K562 (cell line): Measurements from ENCODE around the gene C2orf81. TPM values are rescaled to one million over a fixed set of nuclear protein-coding genes. Genes with fewer than 3 reads are reported as not detected.

Experiments used
- ATAC-seq: fragments of 200-7000 bp; cut with Tn5 transposase; 3 replicates; pipeline ENCODE4 v1.9.1; 2020; ENCODE audit warnings: moderate library complexity
- BruUV-seq: library from RNA; stranded (reverse); fragments of 400-500 nt; replicated peaks from 2 replicates; lab custom pipeline; 2021; lab: Mats Ljungman, UMichigan
- CTCF ChIA-PET: fragments of 300-600 bp; formaldehyde crosslinking; extraction: SDS; loops from one replicate; lab custom pipeline; 2021; ENCODE audit warnings: low intra/inter-chr PET ratio; lab: Yijun Ruan, JAX
- POLR2A ChIA-PET: fragments of 300-600, 350-650 bp; sonication (Branson Sonifier 250); formaldehyde crosslinking; extraction: SDS; loops from one replicate; lab custom pipeline; 2021; ENCODE audit warnings: antibody characterized with exemption, inconsistent platforms; lab: Yijun Ruan, JAX
- DNase-seq, 4 experiments: peaks; one replicate each; pipeline versions ENCODE4 v3.0.0 to v3.0.0-alpha.2; 2011 to 2018; ENCODE audit warnings: low spot score in 3 of 4, mixed read lengths in 3 of 4; ENCODE audit errors: extremely low read depth in 1 of 4
- FAIRE-seq: peaks from 2 replicates; lab custom pipeline; 2011; peaks lifted over from hg19 to GRCh38; lab: Jason Lieb, UNC
- H2AFZ ChIP-seq: 2 replicates; pipeline ENCODE4 v1.6.0; 2011; ENCODE audit warnings: low read depth, low read length, control low read depth, inconsistent platforms
- H3K27ac ChIP-seq: fragments of 200-600 bp; 3 replicates; pipeline ENCODE4 v1.8.0; 2011; ENCODE audit warnings: low read depth, mild to moderate bottlenecking, control low read depth, inconsistent platforms, low read length, moderate library complexity, mixed read lengths; ENCODE audit errors: extremely low read depth
- H3K27me3 ChIP-seq, 2 experiments: fragments of 300-600 bp in 1 of 2; 2 replicates in 1 of 2; 3 replicates in 1 of 2; pipeline versions ENCODE4 v1.6.0 to v1.8.0; 2011; ENCODE audit warnings: inconsistent platforms in 2 of 2, low read length in 2 of 2, mild to moderate bottlenecking in 1 of 2, mixed read lengths in 1 of 2, moderate library complexity in 1 of 2; ENCODE audit not compliant: control insufficient read depth in 2 of 2, insufficient read depth in 2 of 2
- H3K36me3 ChIP-seq: fragments of 300-600 bp; 3 replicates; pipeline ENCODE4 v1.8.0; 2011; ENCODE audit warnings: mild to moderate bottlenecking, low read length, inconsistent platforms; ENCODE audit not compliant: control insufficient read depth, insufficient read depth
- H3K4me1 ChIP-seq, 2 experiments: fragments of 200-600 bp in 1 of 2; replicated peaks in 1 of 2; 2 replicates in 1 of 2; 3 replicates in 1 of 2; pipeline versions ENCODE4 v1.5.1 to v1.8.0; 2011; ENCODE audit warnings: inconsistent platforms in 2 of 2, low read length in 2 of 2, mild to moderate bottlenecking in 1 of 2, mixed read lengths in 1 of 2, moderate library complexity in 1 of 2; ENCODE audit not compliant: control insufficient read depth in 2 of 2, insufficient read depth in 2 of 2
- H3K4me2 ChIP-seq: 2 replicates; pipeline ENCODE4 v1.6.1; 2011; ENCODE audit warnings: low read length, control low read depth, inconsistent platforms, mixed read lengths; ENCODE audit not compliant: insufficient read depth
- H3K4me3 ChIP-seq: fragments of 200-600 bp; sonication (generic), shearing (Covaris generic); 2 replicates; pipeline ENCODE4 v1.5.1; 2016; ENCODE audit warnings: control low read depth, inconsistent platforms
- H3K79me2 ChIP-seq: fragments of 200-600 bp; 3 replicates; pipeline ENCODE4 v1.8.0; 2011; ENCODE audit warnings: low read length, inconsistent platforms; ENCODE audit not compliant: control insufficient read depth, insufficient read depth
- H3K9ac ChIP-seq, 2 experiments: 2 replicates each; pipeline versions ENCODE4 v1.6.0 to v1.6.1; 2011; ENCODE audit warnings: low read depth in 2 of 2, low read length in 2 of 2, control low read depth in 1 of 2, inconsistent platforms in 1 of 2, mild to moderate bottlenecking in 1 of 2, mixed read lengths in 1 of 2; ENCODE audit not compliant: insufficient read depth in 1 of 2
- H3K9me1 ChIP-seq: one replicate; pipeline ENCODE4 v1.6.0; 2011; ENCODE audit warnings: inconsistent platforms, mild to moderate bottlenecking, low read length, moderate library complexity; ENCODE audit not compliant: control insufficient read depth, insufficient read depth
- H3K9me3 ChIP-seq: replicated peaks from 2 replicates; pipeline ENCODE4 v1.5.1; 2011; ENCODE audit warnings: low read depth, low read length, inconsistent platforms; ENCODE audit not compliant: control insufficient read depth, insufficient read depth
- H4K20me1 ChIP-seq: replicated peaks from 2 replicates; pipeline ENCODE4 v1.6.1; 2011; ENCODE audit warnings: low read length, inconsistent platforms, mixed read lengths; ENCODE audit not compliant: control insufficient read depth, insufficient read depth
- ARID1B ChIP-seq: fragments of 450-650 bp; IDR thresholded peaks from 2 replicates; pipeline ENCODE4 v1.6.1; 2016; ENCODE audit warnings: antibody characterized with exemption, mild to moderate bottlenecking, inconsistent platforms
- CEBPB ChIP-seq: fragments of 450-650 bp; IDR thresholded peaks from 2 replicates; pipeline ENCODE4 v1.6.1; 2016; ENCODE audit warnings: missing genetic modification characterization, missing compliant biosample characterization
- MED1 ChIP-seq: sonication (generic); formaldehyde crosslinking; IDR thresholded peaks from 2 replicates; pipeline ENCODE4 v1.8.1; 2023; ENCODE audit warnings: missing genetic modification reagents, borderline replicate concordance
- OTX1 ChIP-seq: fragments of 450-650 bp; formaldehyde crosslinking; IDR thresholded peaks from 2 replicates; pipeline ENCODE4 v1.4.0; 2022; ENCODE audit warnings: mild to moderate bottlenecking
- PML ChIP-seq: IDR thresholded peaks from 2 replicates; pipeline ENCODE4 v1.6.1; 2012; ENCODE audit warnings: low read length, inconsistent platforms
- ZNF140 ChIP-seq: fragments of 250-450 bp; sonication (Bioruptor Pico); IDR thresholded peaks from 2 replicates; pipeline ENCODE4 v1.8.0; 2021; ENCODE audit warnings: moderate library complexity, mild to moderate bottlenecking, inconsistent platforms
- ZNF282 ChIP-seq: sonication (generic); formaldehyde crosslinking; IDR thresholded peaks from 2 replicates; pipeline ENCODE4 v1.8.1; 2023; ENCODE audit warnings: missing genetic modification reagents
- ZNF324 ChIP-seq: fragments of 250-450 bp; sonication (Bioruptor Pico); IDR thresholded peaks from 2 replicates; pipeline ENCODE4 v1.4.0; 2020; ENCODE audit warnings: mild to moderate bottlenecking
- ZNF830 ChIP-seq: fragments of 250-450 bp; sonication (Bioruptor Pico); IDR thresholded peaks from 2 replicates; pipeline ENCODE4 v1.5.0; 2021; ENCODE audit warnings: mild to moderate bottlenecking
- WGBS: fragments of 100-300 bp; shearing (Covaris generic); methylation state at CpG from one replicate; pipeline ENCODE4 v1.1.6; 2016; ENCODE audit warnings: low coverage, mixed read lengths; ENCODE audit not compliant: insufficient coverage; ENCODE audit errors: missing lambda C conversion rate; 5-methylcytosine and 5-hydroxymethylcytosine counted together
- in situ Hi-C: fragments of 300-500 bp; cut with MboI; formaldehyde crosslinking; loops from 4 replicates; pipeline ENCODE4 v1.15.0; 2018; ENCODE audit warnings: inconsistent platforms, mixed read lengths
- intact Hi-C: fragments of 100-400 bp; cut with micrococcal nuclease; formaldehyde crosslinking; loops from 2 replicates; pipeline ENCODE4 v1.14.2; 2022
- polyA plus RNA-seq, 8 experiments: library from polyadenylated mRNA; depleted of rRNA in 4 of 8; stranded (reverse) in 5 of 8; unstranded in 3 of 8; fragments of >200 nt; fragmentation: Nextera tagmentation in 2 of 8; fragmentation: Illumina TruSeq in 1 of 8; extraction: Ambion mirVana in 2 of 8; extraction: Trizol in 1 of 8; gene quantifications; 2 replicates each; pipeline versions ENCODE4 v1.2.1 to v1.2.3, GENCODE V29; 2011 to 2014; ENCODE audit warnings: inconsistent platforms in 1 of 8, missing spikeins in 1 of 8
- total RNA-seq, 7 experiments: library from RNA; depleted of rRNA in 6 of 7; stranded (reverse); fragments of >200 nt in 6 of 7; fragmentation: Illumina TruSeq in 2 of 7; extraction: Trizol in 2 of 7; gene quantifications; 2 replicates each; pipeline versions ENCODE4 v1.2.1 to v1.2.3, GENCODE V29; 2011 to 2021; ENCODE audit warnings: low replicate concordance in 1 of 7
- TF ChIP-seq, protein P1 (sequence below): fragments of 450-650 bp; IDR thresholded peaks from 2 replicates; pipeline ENCODE4 v1.7.1; 2018; ENCODE audit warnings: mild to moderate bottlenecking, low read depth; ENCODE audit not compliant: partially characterized antibody

The C2orf81 gene
- total and polyA plus RNA-seq, 9 of the 15 experiments (the other 6 are each of a cell fraction or from before 2014, with no cell fraction given), result 0.06 TPM; not detected in 8

DNA sequence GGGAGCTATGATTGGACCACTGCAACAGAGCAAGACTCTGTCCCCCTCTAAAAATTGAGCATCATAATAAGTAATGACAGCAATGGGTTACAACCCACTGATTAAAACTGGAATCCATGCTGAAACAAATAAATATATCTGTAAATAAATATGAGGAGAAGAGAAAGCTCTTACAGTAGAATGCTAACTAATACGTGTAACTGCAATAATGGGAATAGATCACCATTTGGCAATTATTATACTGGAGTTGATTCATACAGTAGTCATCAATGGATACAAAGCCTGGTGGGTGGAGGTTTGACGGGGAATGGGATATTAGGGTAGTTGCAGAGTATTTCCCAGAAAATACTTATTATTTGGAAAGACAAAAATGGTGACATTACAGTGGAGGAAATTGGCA lies 27.4 kb upstream of the C2orf81 start:
- H2AFZ ChIP-seq, result no peak overlapping the region
- no peak for ATAC-seq
- H3K27me3 ChIP-seq, result no peaks in the 10 kb centered on the region
- H3K9me3 ChIP-seq, result no peaks in the 10 kb centered on the region
- H3K27ac ChIP-seq, result no peak overlapping the region
- no peaks in the 10 kb centered on the region for H3K9me1 ChIP-seq
- ChIA-PET POLR2A (interaction anchor here (0.7 to 2.6 kb wide), 3 partner anchors 9 to 72 kb away, joined by 3 to 9 read pairs (median 3); partner anchors contain the start of gene WBP1), CTCF (no interaction called here)
- no peaks in the 10 kb centered on the region for H3K36me3 ChIP-seq
- whole genome bisulfite sequencing, result 61% methylated on average over 2 of the region's 2 CpGs
- no peak for FAIRE-seq
- BruUV-seq, result no TSS peak
- no peak overlapping the region for H3K9ac ChIP-seq
- intact Hi-C loops (no loop called here), in situ Hi-C loops (no loop called here)
- no peaks in the 10 kb centered on the region for H4K20me1 ChIP-seq
- no peak overlapping the region for H3K4me2 ChIP-seq
- peaks cover 8% of the 10 kb centered on the region in 2 experiments; a peak in 3 of 5 replicates for H3K4me1 ChIP-seq
- no peaks in the 10 kb centered on the region for H3K79me2 ChIP-seq
- DNase-seq, result no peak
- no peak overlapping the region for H3K4me3 ChIP-seq
- TF ChIP-seq CEBPB (tag) (0 out of 2 replicates have a peak, but pooled peaks have one; percentile 0), ARID1B (no peak)

DNA sequence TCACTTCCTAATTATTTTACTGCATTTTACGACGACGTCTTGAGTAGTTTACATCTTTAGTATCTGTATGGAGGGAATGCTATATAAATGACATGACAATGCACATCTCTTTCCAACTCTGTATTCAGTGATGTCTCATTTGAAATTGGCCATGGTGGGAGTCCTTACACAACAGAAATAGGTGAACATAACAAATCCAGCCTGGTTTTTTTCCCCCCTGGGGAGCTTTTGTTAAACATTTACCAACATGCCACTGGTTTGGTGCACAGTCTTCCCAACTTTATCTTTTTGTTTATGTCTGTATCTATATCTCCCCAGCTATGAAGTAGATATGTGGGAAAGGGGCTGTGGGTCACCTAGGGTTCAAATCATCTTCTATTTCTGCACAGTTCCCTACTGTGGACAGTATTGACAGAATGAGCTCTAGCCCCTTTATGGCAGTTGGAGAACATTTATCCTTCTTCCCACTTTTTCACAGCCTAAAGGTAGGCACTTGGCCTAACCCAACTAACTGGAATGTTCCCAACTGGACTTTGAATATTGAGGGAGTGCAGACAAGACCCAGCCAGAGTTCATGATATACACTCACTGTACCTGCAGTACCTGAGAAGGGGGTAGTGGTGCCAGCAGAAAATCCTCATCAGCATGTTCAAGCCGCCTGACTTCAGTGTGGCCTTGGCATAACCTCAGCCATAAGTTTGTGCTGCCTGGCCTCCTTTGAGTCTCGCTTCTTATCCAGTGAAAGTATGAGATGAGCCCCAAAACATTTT lies 26.0 kb upstream of the C2orf81 start:
- FAIRE-seq (no peak), ATAC-seq (no peak), DNase-seq (no peak)
- Histone ChIP-seq H2AFZ (no peak overlapping the region), H3K27ac (no peak overlapping the region), H3K9me3 (no peaks in the 10 kb centered on the region), H3K4me1 (peaks cover 8 to 10% of the 10 kb centered on the region in 2 experiments; a peak in 3 of 5 replicates), H3K4me2 (no peak overlapping the region), H3K79me2 (no peaks in the 10 kb centered on the region), H3K9ac (no peak overlapping the region), H4K20me1 (no peaks in the 10 kb centered on the region), H3K27me3 (no peaks in the 10 kb centered on the region), H3K4me3 (no peak overlapping the region), H3K36me3 (no peaks in the 10 kb centered on the region), H3K9me1 (no peaks in the 10 kb centered on the region)
- in situ Hi-C loops, result no loop called here
- ChIA-PET CTCF (no interaction called here), POLR2A (interaction anchor here (0.6 to 0.9 kb wide), 4 partner anchors 14 to 134 kb away, joined by 3 to 4 read pairs (median 3); partner anchors contain the start of gene C2orf81)
- 63% methylated on average over 5 of the region's 5 CpGs for WGBS
- intact Hi-C loops, result no loop called here
- BruUV-seq, result no TSS peak
- TF ChIP-seq, protein P1, sequence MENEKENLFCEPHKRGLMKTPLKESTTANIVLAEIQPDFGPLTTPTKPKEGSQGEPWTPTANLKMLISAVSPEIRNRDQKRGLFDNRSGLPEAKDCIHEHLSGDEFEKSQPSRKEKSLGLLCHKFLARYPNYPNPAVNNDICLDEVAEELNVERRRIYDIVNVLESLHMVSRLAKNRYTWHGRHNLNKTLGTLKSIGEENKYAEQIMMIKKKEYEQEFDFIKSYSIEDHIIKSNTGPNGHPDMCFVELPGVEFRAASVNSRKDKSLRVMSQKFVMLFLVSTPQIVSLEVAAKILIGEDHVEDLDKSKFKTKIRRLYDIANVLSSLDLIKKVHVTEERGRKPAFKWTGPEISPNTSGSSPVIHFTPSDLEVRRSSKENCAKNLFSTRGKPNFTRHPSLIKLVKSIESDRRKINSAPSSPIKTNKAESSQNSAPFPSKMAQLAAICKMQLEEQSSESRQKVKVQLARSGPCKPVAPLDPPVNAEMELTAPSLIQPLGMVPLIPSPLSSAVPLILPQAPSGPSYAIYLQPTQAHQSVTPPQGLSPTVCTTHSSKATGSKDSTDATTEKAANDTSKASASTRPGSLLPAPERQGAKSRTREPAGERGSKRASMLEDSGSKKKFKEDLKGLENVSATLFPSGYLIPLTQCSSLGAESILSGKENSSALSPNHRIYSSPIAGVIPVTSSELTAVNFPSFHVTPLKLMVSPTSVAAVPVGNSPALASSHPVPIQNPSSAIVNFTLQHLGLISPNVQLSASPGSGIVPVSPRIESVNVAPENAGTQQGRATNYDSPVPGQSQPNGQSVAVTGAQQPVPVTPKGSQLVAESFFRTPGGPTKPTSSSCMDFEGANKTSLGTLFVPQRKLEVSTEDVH, result no peak
- TF ChIP-seq PML (no peak), MED1 (CRISPR knock-in tag) (no peak), ZNF140 (CRISPR knock-in tag) (no peak), ZNF830 (CRISPR knock-in tag) (no peak), OTX1 (CRISPR knock-in tag) (no peak), ZNF324 (no peak), ZNF282 (CRISPR knock-in tag) (no peak)
